Stimulated activated CD4-positive, alpha-beta T cell treated with anti-CD3 and anti-CD28 coated beads, Interleukin-1b, Interleukin-23, amount 100 ng/mL, for 24 hours (primary cell): ENCODE data around the gene LAPTM5.

Experiments used
- DNase-seq, 4 experiments: peaks; one replicate each; pipeline ENCODE4 v3.0.0-alpha.2; 2020; ENCODE audit warnings: low read depth in 4 of 4, low spot score in 1 of 4

Gene LAPTM5

DNA sequence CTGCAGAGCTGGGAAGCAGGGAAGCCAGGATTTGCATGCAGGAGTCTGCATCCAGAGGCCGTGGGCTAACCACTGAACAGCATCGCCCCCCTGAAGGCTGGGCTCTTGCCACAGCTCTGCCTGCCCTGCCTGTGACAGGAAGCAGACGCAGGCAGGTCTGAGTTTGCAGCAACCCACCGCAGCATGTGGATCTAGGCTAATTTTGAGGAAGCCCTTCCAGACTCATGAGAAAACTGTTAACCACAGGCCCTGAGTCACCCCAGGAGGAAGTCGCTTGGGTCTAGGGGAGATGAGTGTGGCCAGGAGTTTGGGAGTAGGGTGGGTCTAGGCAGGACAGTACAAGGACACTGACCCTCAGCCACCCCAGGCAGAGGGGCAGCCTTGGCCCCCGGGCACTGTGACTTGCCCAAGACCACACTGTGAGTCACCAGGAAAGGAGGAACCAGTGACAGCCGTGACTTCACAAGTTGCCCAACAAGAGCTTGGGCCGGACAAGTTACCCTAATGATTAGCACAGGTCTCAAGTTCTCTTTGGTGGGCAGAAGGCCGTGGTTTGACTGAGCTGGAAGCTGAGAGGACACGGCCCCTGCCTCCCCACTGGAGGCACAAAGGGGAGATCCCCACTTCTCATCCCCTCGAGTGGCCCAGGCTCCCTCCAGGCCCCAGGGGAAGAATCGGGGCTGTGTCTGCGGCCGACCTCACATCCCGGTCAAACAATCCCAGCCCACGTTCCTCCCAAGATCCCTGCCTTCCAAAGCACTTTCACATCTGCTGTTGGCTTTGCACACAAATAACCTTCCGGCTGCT is 826 bp downstream of the LAPTM5 start:
- peak in 2 of 4 experiments; percentile 55 to 68 for DNase-seq

DNA sequence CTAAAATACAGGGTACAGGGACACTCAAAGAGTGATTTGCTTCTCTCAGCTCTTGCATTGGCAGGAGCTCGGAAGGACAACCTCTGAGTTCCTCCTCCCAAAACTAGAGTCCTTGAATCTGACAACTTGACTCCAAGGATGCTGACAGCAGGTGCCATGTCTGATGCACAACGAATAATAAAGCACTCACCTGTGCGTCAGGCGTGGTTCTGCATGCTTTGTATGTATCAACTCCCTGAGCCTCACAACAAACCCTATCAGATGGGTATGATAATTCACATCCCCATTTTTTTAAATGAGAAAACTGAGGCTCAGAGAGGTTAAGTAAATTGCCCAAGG is 1.4 kb downstream of the LAPTM5 start:
- no peak for DNase-seq

DNA sequence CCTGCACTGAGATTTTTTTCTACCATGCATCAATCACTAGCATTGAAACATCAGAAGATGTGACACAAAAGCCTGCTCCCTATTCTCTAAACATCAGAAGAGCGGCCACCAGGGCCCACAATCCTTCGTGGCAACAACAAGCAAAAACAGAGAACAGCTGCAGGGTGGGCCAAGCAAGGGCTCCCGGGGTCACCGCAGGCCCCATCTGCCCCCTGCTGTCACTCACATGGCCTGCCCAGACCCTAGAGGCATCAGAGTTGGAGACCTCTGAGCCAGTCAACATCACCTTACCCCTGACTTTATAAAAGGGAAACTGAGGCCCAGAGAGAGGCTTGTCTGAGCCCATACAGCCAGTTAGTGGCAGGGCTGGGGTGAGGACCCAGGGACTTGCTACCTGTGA is 1.8 kb downstream of the LAPTM5 start:
- no peak for DNase-seq

DNA sequence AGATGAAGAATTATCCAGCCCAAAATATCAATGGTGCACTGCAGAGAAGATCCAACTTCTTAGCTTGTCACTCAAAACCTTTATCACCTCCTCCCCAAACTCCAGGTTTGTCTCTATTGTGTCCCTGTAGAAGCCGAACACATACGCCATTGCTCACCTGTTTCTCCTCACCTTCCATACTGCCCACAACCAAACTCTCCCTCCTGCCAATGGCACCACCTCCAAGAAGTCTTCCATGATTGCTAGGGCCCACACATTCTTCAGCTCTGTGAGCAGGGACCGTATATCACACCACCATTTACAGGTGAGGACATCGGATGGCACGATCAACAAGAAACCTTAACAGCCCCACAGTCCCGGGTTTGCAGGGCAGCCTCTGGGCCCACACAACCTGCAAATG is 2.2 kb downstream of the LAPTM5 start:
- DNase-seq = no peak

DNA sequence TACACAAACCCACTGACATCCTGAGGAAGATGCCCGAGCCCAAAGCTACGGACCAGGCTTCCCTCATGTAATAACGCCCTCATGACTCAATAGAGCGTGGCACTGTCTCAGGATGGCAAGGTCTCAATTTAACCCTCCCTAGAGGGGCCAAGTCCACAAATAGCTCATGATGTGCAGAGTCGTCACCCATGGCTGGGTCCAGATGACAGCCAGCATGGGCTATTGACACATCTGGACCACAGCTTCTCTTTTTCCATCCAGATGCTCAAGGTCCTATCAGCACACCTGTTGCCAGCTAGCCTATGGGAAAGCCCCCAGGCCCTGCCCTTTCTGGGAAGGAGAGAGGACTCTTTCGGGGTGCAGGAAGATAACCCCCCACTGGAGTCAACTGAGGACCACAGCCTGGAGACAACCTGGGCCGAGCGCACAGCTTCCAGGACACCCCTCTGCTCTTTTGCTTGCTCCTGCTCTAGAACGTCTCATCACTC is 2.8 kb downstream of the LAPTM5 start:
- DNase-seq = no peak

DNA sequence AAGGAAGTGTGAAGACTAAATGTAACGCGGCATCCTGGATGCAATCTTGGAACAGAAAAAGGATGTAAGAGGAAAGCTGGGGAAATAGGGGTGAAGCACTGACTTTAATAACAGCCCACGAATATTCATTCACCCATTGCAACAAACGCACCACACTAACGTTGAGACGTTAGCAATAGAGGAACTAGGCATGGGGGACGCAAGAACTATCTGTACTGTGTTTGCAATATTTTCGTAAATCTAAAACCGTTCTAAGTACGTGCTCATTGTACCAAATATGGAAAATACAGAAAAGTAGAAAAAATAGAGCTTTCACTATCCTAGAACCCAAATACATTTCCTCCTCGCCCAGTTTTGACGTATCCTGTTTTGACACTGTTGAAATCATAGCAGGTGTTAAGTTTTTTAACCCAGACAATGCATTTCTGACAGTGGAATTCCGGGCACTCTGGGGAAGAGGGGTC is 3.9 kb downstream of the LAPTM5 start:
- no peak for DNase-seq

DNA sequence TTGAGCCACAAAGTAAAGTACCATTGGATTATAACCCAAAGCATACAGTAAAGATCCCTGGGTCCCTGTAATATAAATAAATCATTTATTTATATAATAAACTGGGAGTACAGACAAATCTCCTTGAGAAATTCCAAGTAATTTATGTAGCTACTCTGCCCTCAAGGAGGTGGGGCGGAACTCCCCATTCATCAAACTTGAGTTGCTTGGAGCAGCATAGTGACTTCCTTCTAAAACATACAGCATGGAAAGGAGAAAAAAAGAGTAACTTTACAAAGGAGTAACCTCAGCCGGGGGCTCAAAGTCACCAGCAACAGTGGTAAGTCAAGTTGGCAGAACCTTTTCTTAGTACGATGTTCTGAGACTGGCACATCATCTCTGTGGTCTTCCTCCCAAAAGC is 4.5 kb downstream of the LAPTM5 start:
- no peak for DNase-seq

DNA sequence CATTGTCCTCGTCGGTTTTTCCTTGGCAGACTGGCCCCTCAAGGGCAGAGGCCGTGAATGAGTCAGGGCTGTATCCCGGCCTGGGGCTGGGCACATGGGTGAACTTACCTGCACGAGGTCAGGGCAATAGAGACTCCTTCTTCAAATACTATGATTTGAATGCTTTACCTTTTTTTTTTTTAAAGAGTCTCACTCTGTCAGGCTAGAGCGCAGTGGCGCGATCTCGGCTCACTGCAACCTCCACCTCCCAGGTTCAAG is 5.0 kb downstream of the LAPTM5 start:
- DNase-seq = no peak

DNA sequence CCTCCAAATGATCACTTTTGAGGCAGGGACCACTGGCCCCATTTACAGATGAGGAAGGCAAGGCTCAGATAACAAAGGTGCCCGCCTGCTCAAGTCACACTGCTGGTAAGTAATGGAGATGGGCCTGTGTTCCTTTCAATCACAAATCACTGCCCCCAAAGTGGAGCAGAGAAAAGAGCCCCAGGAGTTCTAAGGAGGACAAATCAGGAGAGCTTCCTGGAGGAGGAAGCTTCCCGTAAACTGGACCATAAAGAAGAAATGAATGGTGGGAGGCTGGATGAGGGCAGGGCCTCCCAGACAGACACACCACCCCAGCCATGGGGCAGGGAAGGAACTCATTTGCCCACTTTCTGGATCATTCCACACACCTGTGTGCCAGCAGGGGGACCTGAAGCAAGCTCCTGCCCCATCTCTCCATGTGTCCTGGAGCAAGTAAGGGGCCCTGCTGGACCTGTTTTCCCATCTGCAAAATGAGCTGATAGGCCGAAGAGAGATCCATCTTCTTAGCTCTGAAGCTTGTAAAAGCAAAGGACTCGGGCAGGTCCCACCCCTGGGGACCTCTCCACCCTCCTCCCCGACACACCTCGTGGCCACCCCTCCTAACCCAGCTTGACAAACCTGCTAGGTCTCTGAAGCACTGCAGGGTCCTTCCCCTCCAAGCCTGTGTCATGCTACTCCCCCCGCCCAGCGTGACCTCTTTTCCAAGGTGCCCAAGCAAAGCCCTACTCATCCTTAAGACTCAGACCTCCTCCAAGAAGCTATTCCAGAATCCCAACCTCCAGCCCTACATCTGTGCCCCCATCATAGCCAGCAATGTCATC is 5.5 kb downstream of the LAPTM5 start:
- DNase-seq = no peak

DNA sequence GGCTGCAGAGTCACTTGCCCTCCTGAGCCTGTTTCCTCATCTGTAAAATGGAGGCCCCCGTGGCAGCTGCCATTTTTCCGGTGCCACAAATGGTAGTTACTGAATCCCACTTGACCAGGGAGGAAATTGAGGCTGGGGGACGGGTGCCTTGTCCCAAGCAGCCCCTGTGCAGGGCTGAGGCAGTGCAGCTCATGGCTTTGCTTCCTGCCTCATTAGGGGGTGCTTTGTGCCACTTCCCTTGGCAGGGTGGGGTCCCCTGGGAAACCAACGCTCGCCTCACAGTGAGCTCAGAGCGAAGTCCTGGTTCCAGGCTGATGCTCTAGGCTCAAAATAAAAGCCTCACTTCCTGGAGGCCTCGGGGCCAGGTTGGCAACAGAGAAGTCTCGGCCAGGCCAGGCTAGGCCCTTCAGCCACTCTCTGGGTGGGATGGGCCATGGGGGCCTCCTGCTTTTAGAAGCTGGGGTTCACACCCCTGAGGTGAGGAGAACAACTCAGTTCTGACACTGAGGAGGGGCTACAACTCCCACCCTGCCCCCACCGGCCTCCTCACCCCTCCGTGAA is 6.8 kb downstream of the LAPTM5 start:
- DNase-seq = no peak

DNA sequence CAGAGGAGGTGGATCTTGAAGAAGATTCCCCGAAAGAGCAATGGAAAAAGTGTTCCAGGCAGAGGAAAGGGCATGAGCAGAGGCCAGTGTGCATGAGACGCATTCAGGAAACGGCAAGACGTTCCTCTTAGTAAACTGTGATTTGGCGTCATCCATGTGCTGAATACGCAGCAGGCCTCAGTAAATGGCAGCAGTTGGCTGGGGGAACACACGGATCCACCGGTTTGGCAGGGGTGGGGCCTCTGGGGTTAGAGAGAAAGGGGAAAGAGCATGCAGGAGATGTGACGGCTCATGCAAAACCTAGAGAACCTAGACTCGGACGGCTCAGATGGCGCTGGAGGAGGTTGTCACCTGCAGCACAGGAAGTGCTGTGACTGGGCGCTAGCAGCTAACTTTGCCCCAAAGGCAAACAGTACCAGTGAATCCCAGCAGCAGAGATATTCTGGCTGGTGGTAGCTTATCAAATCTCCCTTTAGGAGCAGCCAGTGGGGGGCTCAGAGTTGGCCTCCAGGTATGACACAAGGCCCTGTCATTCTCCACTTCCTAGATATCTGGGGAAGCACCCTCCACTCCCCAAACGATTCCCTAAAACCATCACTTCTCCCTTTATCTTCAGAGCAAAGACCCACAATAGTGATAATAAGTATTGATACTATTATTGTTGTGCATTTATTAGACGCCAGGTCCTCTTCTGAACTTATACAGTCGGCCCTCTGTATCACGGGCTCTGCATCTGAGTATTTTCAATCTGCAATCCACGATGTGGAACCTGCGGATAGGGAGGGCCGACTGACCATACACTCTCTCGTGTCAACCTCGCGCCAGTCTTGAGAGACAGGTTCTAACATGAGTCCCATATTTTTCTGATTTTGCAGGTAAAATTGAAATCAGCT is 7.6 kb downstream of the LAPTM5 start:
- peak in 1 of 4 experiments; percentile 48 for DNase-seq

DNA sequence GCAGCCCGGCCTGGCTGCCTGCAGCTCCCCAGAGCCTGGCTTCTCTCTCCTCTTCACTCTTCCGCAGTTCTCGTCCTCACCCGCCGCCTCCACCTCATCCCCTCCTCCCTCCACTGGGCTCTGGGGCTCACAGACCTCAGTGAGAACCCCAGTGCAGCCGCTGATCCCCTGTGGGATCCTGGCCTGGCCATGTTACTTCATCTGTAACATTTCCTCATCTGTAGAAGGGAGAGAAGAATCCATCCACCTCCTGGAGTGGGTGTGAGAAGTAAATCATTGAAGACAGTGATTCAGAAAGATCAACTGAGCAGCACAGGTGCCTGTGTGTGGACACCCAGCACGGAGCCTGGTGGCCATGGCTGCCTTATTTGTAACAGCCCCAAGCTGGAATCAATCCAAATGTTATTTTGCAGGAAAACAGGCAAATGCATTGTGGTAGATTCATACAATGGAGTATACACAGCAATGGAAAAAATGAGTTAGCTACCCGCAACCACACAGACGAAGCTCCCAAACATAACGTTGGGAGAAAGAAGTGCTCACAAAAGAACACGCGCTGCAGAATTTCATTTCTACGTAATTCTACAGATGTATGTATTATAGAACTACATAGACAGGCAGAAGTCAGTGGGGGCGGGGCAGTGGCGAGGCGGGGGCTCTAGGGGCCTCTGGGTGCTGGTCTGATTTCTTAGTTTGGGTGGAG is 8.7 kb downstream of the LAPTM5 start:
- DNase-seq = no peak

DNA sequence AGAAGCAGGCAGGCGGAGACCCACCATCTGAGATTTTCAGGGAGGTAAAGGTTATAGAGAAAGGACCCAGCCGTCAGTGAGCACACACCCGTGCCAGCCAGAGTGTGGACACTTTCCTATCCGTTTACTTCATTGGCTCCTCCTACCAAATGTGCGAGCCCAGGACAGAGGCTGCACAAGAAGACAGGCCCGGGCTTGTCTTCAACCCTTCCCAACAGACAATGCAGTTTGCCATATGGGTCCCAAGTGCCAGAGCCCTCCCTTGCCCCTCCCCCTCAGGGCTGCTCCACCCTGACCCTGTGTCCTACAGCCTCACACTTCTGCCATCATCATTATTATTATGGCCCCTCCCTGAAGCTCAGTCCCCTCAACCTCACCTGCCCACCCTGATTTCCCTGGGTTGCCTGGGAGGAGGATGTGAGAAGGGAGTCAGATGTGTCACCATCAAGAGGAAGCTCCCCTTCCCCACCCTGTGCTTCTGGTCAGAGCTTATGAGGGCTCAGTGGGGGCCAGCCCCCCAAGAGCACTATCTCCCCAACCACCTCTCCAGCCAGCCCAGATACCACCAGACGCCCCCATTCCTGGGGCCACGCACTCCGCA is 9.4 kb downstream of the LAPTM5 start:
- no peak for DNase-seq

DNA sequence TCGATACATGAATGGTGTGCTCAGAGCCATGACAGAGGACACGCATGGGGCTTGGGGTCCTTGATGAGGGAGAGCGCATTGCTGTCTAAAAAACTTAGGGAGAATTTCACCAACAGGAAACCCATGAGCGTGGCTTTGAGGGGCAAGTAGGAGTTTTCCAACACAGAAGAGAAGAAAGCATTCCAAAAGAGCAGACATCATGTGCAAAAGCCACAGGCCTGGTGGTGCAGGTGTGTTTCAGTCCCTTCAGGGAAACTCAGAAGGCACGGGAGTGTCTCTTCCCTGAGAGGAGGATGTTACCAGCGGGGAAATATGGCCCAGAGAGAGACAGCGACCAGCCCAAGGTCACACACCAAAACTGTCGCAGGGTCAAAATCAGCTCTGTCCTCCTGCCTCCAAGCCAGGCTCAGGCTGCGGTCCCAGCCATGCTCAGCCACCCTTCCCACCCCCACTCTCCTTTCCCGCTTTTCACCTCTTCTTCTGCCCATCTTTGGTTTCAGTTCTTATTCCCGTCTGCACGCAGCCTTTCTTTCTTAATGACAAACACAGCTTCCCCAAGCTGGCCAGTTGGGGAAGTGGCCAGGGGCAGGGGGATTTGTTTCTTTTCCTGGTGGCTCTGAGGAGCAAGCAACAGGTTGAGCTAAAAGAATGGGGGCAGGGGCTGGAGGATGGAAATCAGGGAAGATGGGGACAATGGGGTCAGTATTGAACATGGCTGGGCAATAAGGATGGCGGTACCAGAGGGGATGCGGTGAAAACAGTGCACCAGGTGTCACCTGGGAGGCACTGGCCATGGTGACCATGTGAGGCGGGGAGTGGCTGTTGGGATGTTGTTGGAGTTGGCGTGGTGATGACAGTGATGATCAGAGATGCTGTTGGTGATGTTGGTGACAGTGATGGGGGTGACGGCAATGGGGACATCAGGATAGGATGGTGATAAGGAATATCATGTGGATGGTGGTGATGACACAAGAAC is 10.3 kb downstream of the LAPTM5 start:
- no peak for DNase-seq

DNA sequence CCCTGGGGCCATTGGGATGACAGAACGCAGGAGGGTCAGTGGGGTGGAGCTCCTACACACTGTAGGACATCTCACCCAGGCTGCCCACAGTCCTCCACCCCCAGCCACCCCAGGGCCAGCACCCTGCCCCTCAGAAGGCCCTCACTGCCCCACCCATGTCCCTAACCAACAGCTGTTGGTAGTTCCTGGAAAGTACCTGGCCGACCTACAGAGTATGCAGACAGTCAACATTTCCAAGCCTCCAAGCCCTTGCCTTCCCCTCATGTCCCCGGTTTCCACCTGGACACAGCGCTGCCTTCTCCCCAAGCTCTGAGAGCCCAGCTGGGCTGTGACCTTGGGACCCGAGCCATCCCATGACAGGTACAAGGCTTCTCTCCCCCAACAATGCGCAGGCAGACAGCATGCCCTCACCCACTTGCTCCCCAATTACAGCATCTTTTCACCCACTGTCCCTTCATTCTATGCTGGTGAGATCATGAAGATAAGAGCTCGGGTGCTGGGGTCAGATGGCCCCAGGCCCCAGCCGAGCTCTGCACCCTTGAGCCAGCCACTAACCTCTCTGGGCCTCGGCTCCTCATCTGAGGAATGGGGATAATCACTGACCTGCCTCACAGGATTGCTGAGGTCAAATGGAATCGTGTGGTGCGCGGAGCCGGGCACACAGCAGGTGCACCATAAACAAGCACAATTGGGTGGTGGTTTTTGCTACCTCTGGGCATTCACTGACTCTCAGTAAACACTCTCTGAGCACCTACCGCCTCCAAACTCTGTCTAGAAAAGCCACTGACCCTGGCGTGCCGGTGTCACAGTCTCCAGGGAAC is 11.2 kb downstream of the LAPTM5 start:
- no peak for DNase-seq

DNA sequence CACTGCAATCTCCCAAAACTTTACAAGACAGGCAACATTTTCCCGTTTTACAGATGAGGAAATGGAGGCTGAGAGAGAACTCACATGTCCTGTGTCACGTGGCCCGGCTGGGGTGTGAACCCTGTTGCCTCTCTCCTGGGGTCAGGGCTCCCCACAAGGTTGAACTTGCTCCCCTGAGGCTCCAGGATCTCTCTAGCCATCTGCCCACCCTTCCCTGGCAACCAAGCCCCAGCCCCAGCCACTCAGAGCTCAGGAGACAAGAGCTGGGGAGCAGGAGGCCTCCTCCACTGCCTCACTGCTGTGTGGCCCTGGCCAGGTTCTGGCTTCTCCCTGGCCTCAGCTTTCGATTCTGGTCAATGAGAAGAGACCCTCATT is 11.8 kb downstream of the LAPTM5 start:
- no peak for DNase-seq

DNA sequence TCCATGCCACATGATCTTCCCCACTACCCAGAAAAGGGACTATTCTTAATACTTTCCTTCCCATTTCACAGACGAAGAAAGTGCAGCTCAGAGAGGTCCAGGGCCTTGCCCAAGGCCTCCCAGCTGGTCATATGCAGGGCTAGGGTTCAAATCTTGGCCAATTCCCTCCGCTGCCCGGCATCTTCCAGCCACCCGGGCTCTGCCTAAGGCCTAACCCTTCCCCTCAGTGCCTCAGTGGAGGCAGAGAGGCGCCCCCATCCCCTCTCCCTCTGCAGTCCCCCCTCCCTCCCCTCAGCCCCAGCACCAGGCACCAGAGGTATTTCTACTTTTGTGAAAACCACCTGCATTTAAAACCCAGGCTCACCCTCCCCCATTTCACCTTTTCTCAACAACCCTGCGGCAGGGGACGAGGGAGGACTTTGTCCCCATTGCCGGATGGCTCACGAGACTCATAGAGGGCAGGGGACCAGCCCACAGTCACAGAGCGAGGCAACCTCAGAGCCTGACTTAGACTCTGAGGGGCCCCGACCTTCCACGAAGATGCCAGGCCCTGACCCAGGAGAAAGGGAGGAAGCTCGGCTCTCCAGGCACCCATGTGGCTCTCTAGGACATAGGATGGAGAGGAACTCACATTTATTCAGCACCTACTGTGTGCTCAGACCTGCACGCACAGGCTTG is 12.3 kb downstream of the LAPTM5 start:
- no peak for DNase-seq
